Activated T-helper 9 cell treated with anti-CD3 and anti-CD28 coated beads, Interleukin-2, amount 50 U/mL, for 16 hours (primary cell): ENCODE results near the gene ICA1.
A peak's percentile ranks its signal among the peaks of the same experiment; 100 is the strongest.
"Not testable (repeated sequence)": the region's sequence is repeated elsewhere in the genome, so short reads cannot be mapped to it uniquely, and the experiment has no call there.

Experiments
- DNase-seq: peaks from one replicate; pipeline ENCODE4 v3.0.0-alpha.2; 2020; ENCODE audit warnings: low read depth

ICA1 gene

GRCh38 chr7:8131694-8132605 lies 130.0 kb downstream of the ICA1 start:
- DNase-seq = no peak

DNA sequence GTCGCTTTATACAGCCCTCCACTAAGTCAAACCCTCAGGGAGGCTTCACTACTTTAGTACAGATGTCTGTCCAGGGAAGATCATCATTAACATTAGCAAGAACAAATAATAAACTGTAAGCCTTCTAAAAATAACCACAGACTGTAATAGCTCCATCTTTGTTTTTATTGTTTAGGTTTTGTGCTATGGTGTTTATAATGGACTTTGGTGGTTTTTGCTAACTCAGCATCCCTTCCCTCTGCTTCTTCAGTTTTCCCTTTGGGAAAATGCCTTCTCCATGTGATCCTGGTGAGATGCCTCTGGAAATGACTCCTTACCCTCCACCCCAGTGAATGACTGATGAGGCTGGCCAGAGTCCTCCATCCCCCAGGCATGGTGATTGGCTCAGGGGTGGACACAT lies 131.3 kb downstream of the ICA1 start:
- no peak for DNase-seq

- no peak for DNase-seq
Observed at GRCh38 chr7:8129318-8129659, 132.7 kb downstream of the ICA1 start.

GRCh38 chr7:8128449-8129317 lies 133.3 kb downstream of the ICA1 start:
- DNase-seq = no peak

- DNase-seq = no peak
Observed at GRCh38 chr7:8126601-8127167, 135.3 kb downstream of the ICA1 start.

DNA sequence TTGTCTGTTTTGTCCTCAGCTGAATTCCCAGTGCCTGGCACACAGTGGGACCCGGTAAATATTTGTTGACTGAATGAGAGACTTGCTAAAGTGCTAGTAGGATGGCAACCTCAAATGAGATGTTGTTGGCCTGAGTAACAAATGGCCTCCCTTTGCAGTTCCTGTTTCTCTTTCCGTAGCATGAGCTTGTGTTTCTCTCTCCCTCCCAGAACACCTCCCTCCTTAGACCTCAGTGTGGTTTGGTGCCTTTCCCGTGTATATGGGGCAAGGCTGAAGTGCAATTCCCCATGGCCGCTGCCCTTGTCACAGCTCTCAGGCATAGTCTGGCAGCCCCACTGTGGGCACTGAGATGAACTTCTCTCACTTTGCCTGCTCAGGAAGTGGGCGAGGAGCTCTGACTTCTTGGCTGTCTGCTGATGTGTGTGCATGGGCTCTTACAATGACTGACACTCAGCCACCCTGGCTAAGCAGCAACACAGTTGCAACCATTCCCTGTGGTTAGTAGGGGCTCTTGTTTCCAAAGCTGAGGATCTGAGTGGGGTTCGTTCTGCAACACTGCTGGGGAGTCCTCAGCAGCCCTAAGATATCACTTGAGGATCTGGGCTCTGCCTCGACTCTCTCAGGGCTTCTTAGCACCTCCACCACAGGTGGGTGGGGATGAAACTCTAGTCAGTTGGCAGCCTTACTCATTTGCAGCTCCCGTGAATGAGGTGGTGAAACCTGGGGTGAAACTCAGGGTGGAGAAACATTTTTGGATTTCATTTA lies 136.1 kb downstream of the ICA1 start:
- DNase-seq = peak; percentile 63

- DNase-seq = no peak
Observed at GRCh38 chr7:8121243-8121642, 140.7 kb downstream of the ICA1 start.

DNA sequence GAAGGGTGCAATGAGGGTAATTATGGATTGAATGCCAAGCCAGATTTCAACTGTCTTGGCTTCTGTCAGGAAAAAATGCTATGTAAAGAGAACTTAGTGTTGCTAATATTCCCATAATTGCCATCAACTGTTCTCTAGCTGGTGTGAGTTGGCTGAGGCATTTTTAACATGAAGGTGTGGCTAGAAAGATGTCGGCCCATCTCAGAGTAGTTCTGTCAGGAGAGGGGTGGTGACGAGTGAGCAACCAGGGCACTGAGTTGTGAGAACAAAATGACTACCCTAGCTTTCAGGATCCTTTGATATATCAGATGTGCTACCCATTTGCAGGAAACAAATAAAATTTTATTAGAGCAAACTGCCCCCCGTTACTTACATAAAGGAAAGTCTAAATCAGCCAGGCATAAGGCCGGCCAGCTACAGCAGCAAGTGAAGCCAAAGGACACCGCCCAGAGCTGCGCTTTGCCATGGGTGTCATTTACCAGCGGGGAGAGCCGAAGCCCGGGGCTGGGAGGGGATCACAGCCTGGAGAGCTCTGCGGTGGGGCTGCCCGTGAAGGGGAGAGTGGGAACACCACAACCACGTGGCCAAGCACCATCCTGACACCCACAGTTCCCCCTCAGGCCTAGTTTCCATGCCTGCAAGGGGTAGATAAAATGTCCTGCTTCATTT lies 141.4 kb downstream of the ICA1 start:
- no peak for DNase-seq

- DNase-seq = no peak
Observed at GRCh38 chr7:8119262-8119661, 142.7 kb downstream of the ICA1 start.

DNA sequence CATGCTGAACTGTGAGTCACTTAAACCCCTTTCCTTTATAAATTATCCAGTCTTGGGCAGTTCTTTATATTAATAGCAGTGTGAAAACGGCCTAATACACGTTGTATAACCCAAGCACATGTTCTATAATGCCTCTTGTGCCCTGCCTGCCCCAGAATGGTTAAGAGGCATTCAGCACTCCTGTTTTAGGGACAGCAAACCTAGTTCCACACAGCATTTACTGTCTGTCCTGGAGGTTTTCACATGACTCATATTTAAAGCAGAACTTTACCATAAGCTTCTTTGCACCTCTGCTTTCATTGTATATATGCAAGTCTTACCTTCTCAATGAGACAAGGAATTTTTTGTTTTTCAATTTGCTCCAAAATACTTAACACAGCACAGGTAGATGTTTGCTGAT lies 144.8 kb downstream of the ICA1 start:
- DNase-seq = no peak

DNA sequence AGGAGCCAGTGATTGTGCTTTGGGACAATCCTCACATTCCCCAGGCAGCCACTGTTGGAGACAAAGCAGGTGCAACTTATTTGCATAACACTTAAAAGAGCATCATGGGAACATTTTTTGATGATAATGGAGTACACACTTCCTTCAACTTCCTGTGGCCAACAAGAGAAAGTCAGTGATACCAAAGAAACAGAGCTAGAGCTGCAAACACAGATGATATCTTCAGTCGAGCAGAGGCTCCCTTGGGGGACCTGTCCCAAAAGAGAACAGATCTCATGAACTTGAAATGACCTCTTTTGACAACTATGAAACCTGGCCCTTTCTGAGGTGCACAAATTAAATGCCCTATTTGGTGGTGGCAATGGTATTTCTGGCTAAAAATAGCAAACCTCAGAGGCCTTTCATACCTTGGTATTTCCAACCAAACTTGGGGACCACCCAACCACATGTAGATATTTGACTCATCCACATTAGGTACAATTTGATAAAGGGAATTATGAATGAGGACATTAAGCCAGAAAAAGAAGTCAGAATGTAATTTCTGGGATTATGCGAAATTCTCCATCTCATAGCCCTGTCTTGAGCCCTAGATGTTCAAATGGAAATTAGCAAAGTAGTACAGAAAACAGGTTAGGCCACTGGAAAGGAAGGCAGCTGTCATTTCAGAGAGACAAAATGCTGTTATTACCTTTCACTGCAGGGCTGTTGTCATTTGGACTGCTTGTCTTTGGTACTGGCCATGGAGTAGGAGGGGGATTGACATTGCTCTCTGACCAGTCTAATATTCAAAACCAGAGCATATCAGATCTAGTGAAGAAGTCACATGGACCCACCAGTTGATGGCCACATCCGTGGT lies 146.2 kb downstream of the ICA1 start:
- no peak for DNase-seq

DNA sequence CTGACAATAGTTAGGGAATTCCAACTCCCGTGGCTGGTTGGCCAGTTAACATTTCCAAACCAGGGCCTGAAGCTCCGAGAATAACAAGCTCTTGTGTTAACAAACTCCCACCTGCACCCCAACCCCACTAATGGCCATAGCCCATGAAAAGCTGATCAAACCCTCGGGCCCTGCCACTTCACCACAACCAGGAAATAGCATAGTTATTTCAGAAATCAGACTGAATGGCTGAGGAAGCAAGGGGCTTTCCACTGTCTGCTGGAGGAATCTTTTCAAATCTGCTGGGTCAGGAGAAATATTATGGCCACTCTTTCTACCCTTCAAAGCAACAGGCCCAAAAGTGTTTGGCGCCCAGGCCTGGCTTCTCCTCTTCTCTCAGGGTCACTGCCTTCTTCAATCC lies 147.8 kb downstream of the ICA1 start:
- DNase-seq = no peak

- no peak for DNase-seq
Observed at GRCh38 chr7:8113184-8113583, 148.8 kb downstream of the ICA1 start.

- no peak for DNase-seq
Observed at GRCh38 chr7:8112685-8113084, 149.3 kb downstream of the ICA1 start.

DNA sequence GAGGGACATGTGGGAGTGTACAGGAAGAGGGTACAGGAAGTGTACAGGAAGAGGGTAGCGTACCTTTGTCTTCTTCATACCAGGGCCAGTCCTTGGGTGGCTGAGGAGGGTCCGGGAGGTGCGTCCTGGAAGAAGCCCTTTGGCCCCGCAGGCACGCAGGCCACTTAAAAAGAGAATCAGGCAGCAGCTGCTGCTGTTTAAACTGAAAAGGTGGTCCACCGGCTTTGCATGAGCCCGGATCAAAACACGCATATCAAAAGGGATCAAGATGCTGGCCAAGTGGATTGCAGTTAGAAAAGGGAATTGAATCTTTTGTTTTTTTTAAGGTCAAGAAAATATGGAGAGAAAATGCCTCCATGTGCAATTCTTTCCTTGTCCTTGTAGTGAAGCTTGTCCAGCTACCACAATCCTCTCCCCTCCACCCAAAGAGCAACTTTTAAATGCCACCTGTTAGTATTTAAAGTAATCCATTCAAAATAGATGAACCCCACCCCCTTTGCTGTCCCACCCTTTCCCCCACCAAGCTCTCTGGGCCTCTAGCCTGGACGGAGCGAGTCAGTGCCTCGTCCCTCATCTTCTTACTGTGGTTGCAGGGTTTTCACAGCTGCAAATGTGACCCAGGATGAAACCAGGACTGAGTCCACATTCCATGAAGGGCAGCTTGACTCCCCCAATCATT lies 150.5 kb downstream of the ICA1 start:
- DNase-seq = no peak

DNA sequence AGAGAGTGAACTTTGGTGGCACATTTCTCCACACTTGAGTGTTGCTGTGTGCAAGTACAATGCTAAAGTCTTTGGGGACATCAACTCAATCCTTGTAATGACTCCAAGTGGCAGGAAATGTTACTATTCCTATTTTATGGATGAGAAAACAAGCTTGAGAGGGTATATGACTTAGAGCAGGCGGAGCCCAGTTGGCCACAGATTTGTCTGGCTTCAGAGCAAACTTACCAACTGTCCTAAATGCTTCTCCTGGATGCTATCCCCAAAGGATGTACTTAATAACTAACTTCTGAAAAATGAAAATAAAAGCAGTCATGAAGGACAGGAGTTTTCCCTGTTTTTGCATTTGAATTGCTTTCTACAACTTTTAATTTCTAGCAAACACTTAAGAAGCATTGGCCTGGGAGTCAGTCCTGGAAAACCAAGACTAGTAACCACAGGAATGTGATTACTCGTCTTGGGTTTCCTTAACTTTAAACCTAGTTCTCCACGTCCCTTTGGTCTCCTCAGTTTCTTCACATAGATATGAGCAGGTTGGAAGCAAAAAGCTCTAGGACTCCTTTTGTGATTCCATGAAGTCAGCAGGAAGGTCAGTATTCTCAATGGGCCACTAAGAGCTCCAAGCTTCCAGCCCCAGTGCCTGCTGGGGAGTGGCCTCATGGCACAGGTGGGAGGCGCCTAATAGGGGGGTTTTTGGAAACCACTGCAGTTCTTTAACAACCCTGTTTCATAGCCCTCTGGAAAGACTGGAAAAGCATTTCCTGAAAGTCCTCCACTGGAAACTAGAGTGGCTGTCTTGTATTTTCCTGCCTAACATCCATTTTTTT lies 152.6 kb downstream of the ICA1 start:
- DNase-seq = no peak

GRCh38 chr7:8105449-8106095 lies 156.4 kb downstream of the ICA1 start:
- DNase-seq = no peak

DNA sequence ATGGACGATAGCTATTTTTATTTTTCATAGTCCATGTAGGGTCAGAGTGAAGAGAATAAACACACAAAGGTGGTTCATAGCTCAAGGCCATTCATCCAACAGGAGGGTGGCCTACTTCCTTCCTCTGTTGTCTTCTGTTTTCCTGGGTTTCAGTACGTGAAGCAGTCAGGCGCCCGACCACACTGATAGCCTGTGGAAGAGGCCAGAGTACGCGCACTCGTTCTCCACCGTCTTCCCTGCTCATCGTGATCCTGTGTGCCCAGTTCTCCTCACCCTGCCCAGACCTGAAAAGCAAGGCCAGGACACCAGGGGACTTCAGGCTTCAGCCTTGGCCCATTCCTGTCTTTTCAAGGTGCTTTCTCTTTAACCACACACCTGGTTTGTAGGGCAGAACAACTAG lies 158.7 kb downstream of the ICA1 start:
- no peak for DNase-seq

GRCh38 chr7:8101292-8101691 lies 160.7 kb downstream of the ICA1 start:
- not testable (repeated sequence) for DNase-seq
